Upper lobe of right lung (tissue), 1 donor: ENCODE data around the gene IL12RB2. TPM values are rescaled to one million over a fixed set of nuclear protein-coding genes. Genes with fewer than 3 reads are reported as not detected.

Experiments
- ATAC-seq: fragments of 200-7000 bp; cut with Tn5 transposase; one replicate; pipeline ENCODE4 v1.9.1; 2020; ENCODE audit warnings: mild to moderate bottlenecking, moderate library complexity
- DNase-seq: peaks from one replicate; pipeline ENCODE4 v3.0.0-alpha.2; 2020
- H3K27ac ChIP-seq: fragments of 200-600 bp; one replicate; pipeline ENCODE4 v1.8.0; 2022
- H3K27me3 ChIP-seq: fragments of 200-600 bp; one replicate; pipeline ENCODE4 v1.8.0; 2022; ENCODE audit warnings: mild to moderate bottlenecking
- H3K36me3 ChIP-seq: fragments of 200-600 bp; one replicate; pipeline ENCODE4 v1.8.0; 2022
- H3K4me1 ChIP-seq: fragments of 200-600 bp; one replicate; pipeline ENCODE4 v1.8.0; 2022
- H3K4me3 ChIP-seq: fragments of 200-600 bp; one replicate; pipeline ENCODE4 v1.8.0; 2022; ENCODE audit warnings: mild to moderate bottlenecking
- H3K9me3 ChIP-seq: fragments of 200-600 bp; one replicate; pipeline ENCODE4 v1.8.0; 2022
- CTCF ChIP-seq: fragments of 200-600 bp; IDR thresholded peaks from one replicate; pipeline ENCODE4 v1.8.0; 2022; ENCODE audit warnings: antibody characterized with exemption
- intact Hi-C: fragments of 100-400 bp; cut with DNase I; formaldehyde crosslinking; loops from one replicate; pipeline ENCODE4 v1.11.0; 2022
- total RNA-seq: library from RNA; stranded (reverse); fragmentation: NEBNext Ultra II Directional; extraction: Animal tissue kit (Norgen Biotek cat#: 25700); gene quantifications from one replicate; pipeline ENCODE4 v1.2.1, GENCODE V29; 2021
- donor health status: DM: no; HTN: yes; CAD: no; lungs with severe emphysema.

IL12RB2 gene
- total RNA-seq, 1 donor from 2014 or later: 0.87 TPM

DNA sequence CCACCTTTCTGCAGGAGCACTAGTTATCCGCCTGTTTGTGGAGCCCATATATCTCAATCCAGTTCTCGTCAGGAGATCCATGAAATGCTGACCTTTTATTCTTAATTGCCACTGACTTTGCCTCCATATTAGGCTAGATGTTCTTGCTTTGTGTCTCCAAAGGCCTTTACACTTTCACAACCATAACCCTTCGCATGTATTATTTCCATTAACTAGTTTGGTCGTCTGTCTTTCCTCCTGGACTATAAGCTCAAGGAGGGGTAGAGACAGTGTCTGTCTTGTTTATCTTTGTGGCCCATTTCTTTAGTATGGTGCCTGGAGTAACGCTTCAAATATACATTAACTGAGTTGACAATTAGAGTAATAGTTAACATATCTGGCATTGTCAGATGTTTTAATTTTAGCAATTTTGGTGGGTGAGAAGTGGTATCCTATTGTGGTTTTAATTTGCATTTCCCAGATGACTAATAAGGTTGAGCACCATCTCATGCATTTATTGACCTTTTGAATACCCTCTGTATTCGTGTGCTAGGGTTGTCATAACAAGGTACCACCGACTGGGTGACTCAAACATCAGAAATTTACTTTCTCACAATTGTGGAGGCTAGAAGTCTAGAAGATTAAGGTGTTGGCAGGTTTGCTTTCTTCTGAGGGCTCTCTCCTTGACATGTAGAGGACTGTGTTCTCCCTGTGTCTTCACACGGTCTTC, 21.7 kb upstream of the IL12RB2 start:
- Histone ChIP-seq H3K4me1 (no peaks in the 10 kb centered on the region), H3K4me3 (no peak overlapping the region), H3K27ac (no peak overlapping the region), H3K9me3 (no peaks in the 10 kb centered on the region), H3K27me3 (no peaks in the 10 kb centered on the region), H3K36me3 (no peaks in the 10 kb centered on the region)
- intact Hi-C loops: no loop called here
- no peak for ATAC-seq
- TF ChIP-seq CTCF: no peak
- no peak for DNase-seq

GRCh38 chr1:67290236-67290635, 17.4 kb upstream of the IL12RB2 start:
- intact Hi-C loops: no loop called here
- no peak for TF ChIP-seq CTCF
- Histone ChIP-seq H3K27me3 (no peaks in the 10 kb centered on the region), H3K36me3 (no peaks in the 10 kb centered on the region), H3K27ac (no peak overlapping the region), H3K4me1 (no peaks in the 10 kb centered on the region), H3K9me3 (no peaks in the 10 kb centered on the region), H3K4me3 (no peak overlapping the region)
- DNase-seq (no peak), ATAC-seq (no peak)

DNA sequence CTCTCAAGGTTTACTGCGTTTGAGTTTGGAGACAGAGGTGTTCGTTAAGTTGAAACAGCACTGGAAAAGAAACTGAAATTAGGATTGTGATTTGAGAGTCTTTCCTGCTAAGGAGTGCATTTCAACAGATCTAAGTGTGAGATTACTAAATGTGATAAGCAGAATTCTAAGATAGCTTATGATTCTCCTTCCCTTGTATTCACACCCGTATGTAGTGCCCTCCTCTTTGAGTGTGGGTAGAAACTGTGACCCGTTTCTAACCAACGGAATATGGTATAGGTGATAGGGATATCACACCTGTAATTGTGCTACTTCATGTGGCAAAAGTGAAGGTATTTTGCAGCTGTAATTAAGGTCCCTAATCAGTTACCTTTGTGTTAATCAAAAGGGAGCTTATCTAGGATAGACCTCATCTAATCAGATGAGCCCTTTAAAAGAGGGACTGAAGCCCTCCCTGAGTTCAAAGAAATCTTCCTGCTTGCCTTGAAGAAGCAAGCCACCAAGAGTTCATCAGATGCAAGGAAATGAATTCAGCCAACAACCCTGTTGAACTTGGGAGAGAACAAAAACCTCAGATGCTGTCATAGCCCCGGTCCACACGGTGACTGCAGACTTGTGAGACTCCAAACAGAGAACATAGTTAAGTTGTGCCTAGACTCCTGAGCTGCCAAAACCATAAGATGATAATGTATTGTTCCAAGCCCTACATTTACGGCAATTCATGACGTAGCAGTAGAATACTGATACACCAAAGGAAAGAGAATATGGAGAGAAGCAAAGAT, 12.6 kb upstream of the IL12RB2 start:
- Histone ChIP-seq H3K36me3 (no peaks in the 10 kb centered on the region), H3K9me3 (no peaks in the 10 kb centered on the region), H3K4me1 (no peaks in the 10 kb centered on the region), H3K27me3 (no peaks in the 10 kb centered on the region), H3K27ac (no peak overlapping the region), H3K4me3 (no peak overlapping the region)
- intact Hi-C loops: no loop called here
- DNase-seq (no peak), ATAC-seq (no peak)
- no peak for TF ChIP-seq CTCF

GRCh38 chr1:67298762-67299161, 8.9 kb upstream of the IL12RB2 start:
- ATAC-seq: no peak
- no peaks in the 10 kb centered on the region for H3K36me3 ChIP-seq
- intact Hi-C loops: no loop called here
- no peak for TF ChIP-seq CTCF
- no peak overlapping the region for H3K4me3 ChIP-seq
- no peaks in the 10 kb centered on the region for H3K9me3 ChIP-seq
- no peak overlapping the region for H3K27ac ChIP-seq
- DNase-seq: no peak
- no peaks in the 10 kb centered on the region for H3K27me3 ChIP-seq
- H3K4me1 ChIP-seq: no peaks in the 10 kb centered on the region

DNA sequence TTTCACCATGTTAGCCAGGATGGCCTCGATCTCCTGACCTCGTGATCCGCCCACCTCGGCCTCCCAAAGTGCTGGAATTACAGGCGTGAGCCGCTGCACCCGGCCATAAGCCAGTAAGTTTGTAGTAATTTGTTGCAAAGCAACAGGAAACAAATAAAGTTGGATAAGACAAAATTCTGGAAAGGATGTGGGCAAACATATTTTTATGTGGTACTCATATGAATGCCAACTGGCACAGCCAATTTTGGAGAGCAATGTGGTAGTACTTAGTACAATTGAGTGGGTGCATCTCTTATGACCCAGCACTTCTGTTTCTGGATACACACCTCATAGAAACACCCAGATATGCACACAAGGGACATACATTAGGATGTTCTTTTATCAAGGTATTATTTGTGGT, 8.4 kb upstream of the IL12RB2 start:
- H3K4me3 ChIP-seq: no peak overlapping the region
- no peaks in the 10 kb centered on the region for H3K36me3 ChIP-seq
- ATAC-seq: no peak
- intact Hi-C loops: no loop called here
- H3K4me1 ChIP-seq: no peaks in the 10 kb centered on the region
- no peak for TF ChIP-seq CTCF
- no peaks in the 10 kb centered on the region for H3K9me3 ChIP-seq
- no peak for DNase-seq
- no peak overlapping the region for H3K27ac ChIP-seq
- no peaks in the 10 kb centered on the region for H3K27me3 ChIP-seq
